PC-3 (cell line): ENCODE measurements around the gene SPSB3. TPM values are rescaled to one million over a fixed set of nuclear protein-coding genes. Genes with fewer than 3 reads are reported as not detected.

Source experiments
- ATAC-seq: fragments of 200-7000 bp; cut with Tn5 transposase; 2 replicates; pipeline ENCODE4 v1.9.1; 2020; ENCODE audit warnings: mild to moderate bottlenecking, moderate library complexity
- BruUV-seq: library from RNA; stranded (reverse); fragments of 400-500 nt; replicated peaks from 2 replicates; lab custom pipeline; 2021; lab: Mats Ljungman, UMichigan
- CTCF ChIA-PET: fragments of 300-600 bp; sonication (Branson Sonifier 250); formaldehyde crosslinking; loops from one replicate; lab custom pipeline; 2022; ENCODE audit warnings: antibody characterized with exemption; lab: Charles Lee
- POLR2A ChIA-PET: fragments of 300-600 bp; sonication (Branson Sonifier 250); formaldehyde crosslinking; loops from one replicate; lab custom pipeline; 2022; ENCODE audit warnings: antibody characterized with exemption; ENCODE audit not compliant: unreplicated experiment; lab: Charles Lee
- DNase-seq: peaks from one replicate; pipeline ENCODE4 v3.0.0-alpha.2; 2015
- H2AFZ ChIP-seq: fragments of 300-600 bp; sonication (generic); 2 replicates; pipeline ENCODE4 v1.6.0; 2016; ENCODE audit warnings: antibody characterized with exemption, low read length
- H3F3A ChIP-seq: fragments of 300-600 bp; sonication (generic); one replicate; pipeline ENCODE4 v1.6.0; 2017; ENCODE audit warnings: antibody characterized with exemption, low read length, control low read depth, mild to moderate bottlenecking; ENCODE audit not compliant: unreplicated experiment
- H3K27ac ChIP-seq: fragments of 300-600 bp; sonication (generic); 2 replicates; pipeline ENCODE4 v1.5.1; 2016; ENCODE audit warnings: mild to moderate bottlenecking, low read length
- H3K27me3 ChIP-seq: fragments of 300-600 bp; sonication (generic); 2 replicates; pipeline ENCODE4 v1.6.1; 2016; ENCODE audit warnings: low read length, mixed read lengths
- H3K36me3 ChIP-seq: fragments of 300-600 bp; sonication (generic); 2 replicates; pipeline ENCODE4 v1.6.1; 2016; ENCODE audit warnings: low read depth, mixed run types, low read length, mixed read lengths
- H3K4me1 ChIP-seq: fragments of 300-600 bp; sonication (generic); 2 replicates; pipeline ENCODE4 v1.5.1; 2016; ENCODE audit warnings: low read length; ENCODE audit not compliant: insufficient read depth
- H3K4me2 ChIP-seq: fragments of 300-600 bp; sonication (generic); 2 replicates; pipeline ENCODE4 v1.6.0; 2016; ENCODE audit warnings: low read length
- H3K4me3 ChIP-seq: fragments of 300-600 bp; sonication (generic); 2 replicates; pipeline ENCODE4 v1.5.1; 2016; ENCODE audit warnings: mild to moderate bottlenecking, low read length, mixed read lengths
- H3K79me2 ChIP-seq: fragments of 300-600 bp; sonication (generic); 2 replicates; pipeline ENCODE4 v1.6.1; 2017; ENCODE audit warnings: low read length, mixed read lengths
- H3K9ac ChIP-seq: fragments of 300-600 bp; sonication (generic); 2 replicates; pipeline ENCODE4 v1.6.0; 2016; ENCODE audit warnings: mild to moderate bottlenecking, low read length
- H3K9me2 ChIP-seq: fragments of 300-600 bp; sonication (generic); replicated peaks from 2 replicates; pipeline ENCODE4 v1.6.1; 2016; ENCODE audit warnings: mixed run types, low read length, mixed read lengths
- H3K9me3 ChIP-seq: fragments of 300-600 bp; sonication (generic); 2 replicates; pipeline ENCODE4 v1.6.1; 2016; ENCODE audit warnings: low read length, mixed read lengths
- H4K20me1 ChIP-seq: fragments of 300-600 bp; sonication (generic); 2 replicates; pipeline ENCODE4 v1.6.1; 2016; ENCODE audit warnings: low read length, mixed read lengths
- CTCF ChIP-seq: fragments of 300-600 bp; sonication (generic); conservative IDR thresholded peaks from 2 replicates; pipeline ENCODE4 v1.5.1; 2017; ENCODE audit warnings: antibody characterized with exemption, low read depth, mild to moderate bottlenecking, low read length
- EZH2 ChIP-seq: fragments of 300-600 bp; sonication (generic); IDR thresholded peaks from one replicate; pipeline ENCODE4 v1.6.1; 2017; ENCODE audit warnings: antibody characterized with exemption, mild to moderate bottlenecking, low read length; ENCODE audit not compliant: unreplicated experiment
- EZH2phosphoT487 ChIP-seq: fragments of 300-600 bp; sonication (generic); IDR thresholded peaks from 2 replicates; pipeline ENCODE4 v1.6.1; 2018; ENCODE audit warnings: mild to moderate bottlenecking, antibody characterized with exemption, low read length, borderline replicate concordance
- intact Hi-C: fragments of 100-400 bp; cut with micrococcal nuclease; formaldehyde crosslinking; loops from 2 replicates; pipeline ENCODE4 v1.9.0; 2023
- total RNA-seq: library from RNA; depleted of rRNA; stranded (reverse); fragments of >200 nt; gene quantifications from 2 replicates; pipeline ENCODE4 v1.2.3, GENCODE V29; 2014

Gene SPSB3
- total RNA-seq, 1 experiment from 2014 or later: 27.4 TPM

GRCh38 chr16:1791943-1792812 lies 9.8 kb upstream of the SPSB3 start:
- no peak overlapping the region for H3K27ac ChIP-seq
- no TSS peak for BruUV-seq
- no peaks in the 10 kb centered on the region for H3K4me1 ChIP-seq
- ChIA-PET CTCF (no interaction called here), POLR2A (no interaction called here)
- H2AFZ ChIP-seq: no peak overlapping the region
- intact Hi-C loops: no loop called here
- no peak overlapping the region for H3K4me2 ChIP-seq
- DNase-seq: no peak
- TF ChIP-seq CTCF (no peak), EZH2 (no peak), EZH2phosphoT487 (no peak)
- H3K27me3 ChIP-seq: no peaks in the 10 kb centered on the region
- H3K36me3 ChIP-seq: no peaks in the 10 kb centered on the region
- ATAC-seq: no peak
- H3K9me3 ChIP-seq: no peaks in the 10 kb centered on the region
- H3K79me2 ChIP-seq: no peaks in the 10 kb centered on the region
- no peaks in the 10 kb centered on the region for H3K9me2 ChIP-seq
- no peak overlapping the region for H3K9ac ChIP-seq
- no peak overlapping the region for H3K4me3 ChIP-seq
- no peaks in the 10 kb centered on the region for H3F3A ChIP-seq
- H4K20me1 ChIP-seq: no peaks in the 10 kb centered on the region

- TF ChIP-seq CTCF: no peak
- no peak for TF ChIP-seq EZH2phosphoT487
- TF ChIP-seq EZH2: no peak
- ChIA-PET POLR2A (no interaction called here), CTCF (no interaction called here)
- no peaks in the 10 kb centered on the region for H3K9me2 ChIP-seq
- BruUV-seq: no TSS peak
- H3K79me2 ChIP-seq: 0 out of 2 replicates have a peak, but pooled peaks cover 2% of the 10 kb centered on the region
- H2AFZ ChIP-seq: no peak overlapping the region
- H3K4me2 ChIP-seq: no peak overlapping the region
- no peak overlapping the region for H3K27ac ChIP-seq
- no peak overlapping the region for H3K4me3 ChIP-seq
- H3K9ac ChIP-seq: no peak overlapping the region
- ATAC-seq: no peak
- no peak for DNase-seq
- intact Hi-C loops: no loop called here
- H3F3A ChIP-seq: no peaks in the 10 kb centered on the region
- H3K27me3 ChIP-seq: no peaks in the 10 kb centered on the region
- no peaks in the 10 kb centered on the region for H3K9me3 ChIP-seq
- H4K20me1 ChIP-seq: no peaks in the 10 kb centered on the region
- no peaks in the 10 kb centered on the region for H3K36me3 ChIP-seq
- H3K4me1 ChIP-seq: no peaks in the 10 kb centered on the region
These were observed 9.0 kb upstream of the SPSB3 start for GRCh38 chr16:1791256-1791942.
